Glutamatergic neuron (in vitro differentiated cells): ENCODE measurements around the gene CDH20. TPM values are rescaled to one million over a fixed set of nuclear protein-coding genes. Genes with fewer than 3 reads are reported as not detected.
A peak's percentile ranks its signal among the peaks of the same experiment; 100 is the strongest.

Experiments
- DNase-seq: peaks from one replicate; pipeline ENCODE4 v3.0.0; 2022
- H3K27ac Mint-ChIP-seq: one replicate; pipeline ENCODE4 v1.8.0; 2020; ENCODE audit warnings: mild to moderate bottlenecking, mixed read lengths, inconsistent platforms; ENCODE audit not compliant: unreplicated experiment
- H3K27me3 Mint-ChIP-seq: one replicate; pipeline ENCODE4 v1.8.0; 2020; ENCODE audit warnings: mild to moderate bottlenecking, moderate library complexity, mixed read lengths, inconsistent platforms; ENCODE audit not compliant: unreplicated experiment
- H3K36me3 Mint-ChIP-seq: one replicate; pipeline ENCODE4 v1.8.0; 2020; ENCODE audit warnings: mild to moderate bottlenecking, mixed read lengths, inconsistent platforms; ENCODE audit not compliant: unreplicated experiment
- H3K4me1 Mint-ChIP-seq: one replicate; pipeline ENCODE4 v1.8.0; 2020; ENCODE audit warnings: mild to moderate bottlenecking, low read depth, mixed read lengths, inconsistent platforms; ENCODE audit not compliant: unreplicated experiment
- H3K4me3 Mint-ChIP-seq: one replicate; pipeline ENCODE4 v1.8.0; 2020; ENCODE audit warnings: mild to moderate bottlenecking, mixed read lengths, inconsistent platforms; ENCODE audit not compliant: unreplicated experiment
- H3K9me3 Mint-ChIP-seq: one replicate; pipeline ENCODE4 v1.8.0; 2020; ENCODE audit warnings: mild to moderate bottlenecking, moderate library complexity, mixed read lengths, inconsistent platforms; ENCODE audit not compliant: unreplicated experiment
- total RNA-seq: library from RNA; stranded (reverse); fragmentation: NEBNext Ultra II Directional; extraction: Animal tissue kit (Norgen Biotek cat#: 25700); gene quantifications from one replicate; pipeline ENCODE4 v1.2.1, GENCODE V29; 2021; ENCODE audit not compliant: unreplicated experiment
- TF ChIP-seq, protein P1 (sequence below): fragments of 200-600 bp; sonication (generic); IDR thresholded peaks from one replicate; pipeline ENCODE4 v1.5.0; 2021; ENCODE audit not compliant: partially characterized antibody, unreplicated experiment

The CDH20 gene
- total RNA-seq, 1 donor from 2014 or later = 0.47 TPM

GRCh38 chr18:61322265-61322873 lies 10.9 kb upstream of the CDH20 start:
- Mint-ChIP-seq H3K4me3 (no peak overlapping the region), H3K27ac (no peak overlapping the region), H3K4me1 (no peaks in the 10 kb centered on the region), H3K27me3 (no peaks in the 10 kb centered on the region), H3K36me3 (no peaks in the 10 kb centered on the region), H3K9me3 (peaks cover under 1% of the 10 kb centered on the region)
- TF ChIP-seq, protein P1, sequence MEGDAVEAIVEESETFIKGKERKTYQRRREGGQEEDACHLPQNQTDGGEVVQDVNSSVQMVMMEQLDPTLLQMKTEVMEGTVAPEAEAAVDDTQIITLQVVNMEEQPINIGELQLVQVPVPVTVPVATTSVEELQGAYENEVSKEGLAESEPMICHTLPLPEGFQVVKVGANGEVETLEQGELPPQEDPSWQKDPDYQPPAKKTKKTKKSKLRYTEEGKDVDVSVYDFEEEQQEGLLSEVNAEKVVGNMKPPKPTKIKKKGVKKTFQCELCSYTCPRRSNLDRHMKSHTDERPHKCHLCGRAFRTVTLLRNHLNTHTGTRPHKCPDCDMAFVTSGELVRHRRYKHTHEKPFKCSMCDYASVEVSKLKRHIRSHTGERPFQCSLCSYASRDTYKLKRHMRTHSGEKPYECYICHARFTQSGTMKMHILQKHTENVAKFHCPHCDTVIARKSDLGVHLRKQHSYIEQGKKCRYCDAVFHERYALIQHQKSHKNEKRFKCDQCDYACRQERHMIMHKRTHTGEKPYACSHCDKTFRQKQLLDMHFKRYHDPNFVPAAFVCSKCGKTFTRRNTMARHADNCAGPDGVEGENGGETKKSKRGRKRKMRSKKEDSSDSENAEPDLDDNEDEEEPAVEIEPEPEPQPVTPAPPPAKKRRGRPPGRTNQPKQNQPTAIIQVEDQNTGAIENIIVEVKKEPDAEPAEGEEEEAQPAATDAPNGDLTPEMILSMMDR = peak; percentile 80
- peak; percentile 90 for DNase-seq

DNA sequence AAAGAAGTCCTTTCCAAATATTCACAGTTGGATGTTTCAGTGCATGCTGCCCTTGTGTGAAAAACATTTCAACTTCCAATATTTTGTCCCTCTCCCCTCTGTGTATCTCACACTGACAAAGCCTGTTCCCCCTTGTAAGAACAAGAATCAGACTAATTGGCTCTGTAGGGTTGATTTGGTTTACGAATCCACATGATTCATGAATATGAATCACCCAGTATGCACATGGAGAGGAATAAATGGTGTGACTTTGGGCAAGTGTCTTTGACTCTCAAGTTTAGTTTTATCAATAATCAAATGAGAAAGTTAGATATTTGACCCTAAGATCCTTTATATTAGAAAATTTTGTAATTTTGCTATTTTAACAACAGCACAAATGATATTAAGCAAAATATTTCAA lies 9.3 kb upstream of the CDH20 start:
- no peak overlapping the region for H3K4me3 Mint-ChIP-seq
- TF ChIP-seq, protein P1 = no peak
- no peaks in the 10 kb centered on the region for H3K27me3 Mint-ChIP-seq
- H3K9me3 Mint-ChIP-seq = peaks cover 1% of the 10 kb centered on the region
- H3K36me3 Mint-ChIP-seq = no peaks in the 10 kb centered on the region
- H3K27ac Mint-ChIP-seq = no peak overlapping the region
- no peaks in the 10 kb centered on the region for H3K4me1 Mint-ChIP-seq
- DNase-seq = no peak

DNA sequence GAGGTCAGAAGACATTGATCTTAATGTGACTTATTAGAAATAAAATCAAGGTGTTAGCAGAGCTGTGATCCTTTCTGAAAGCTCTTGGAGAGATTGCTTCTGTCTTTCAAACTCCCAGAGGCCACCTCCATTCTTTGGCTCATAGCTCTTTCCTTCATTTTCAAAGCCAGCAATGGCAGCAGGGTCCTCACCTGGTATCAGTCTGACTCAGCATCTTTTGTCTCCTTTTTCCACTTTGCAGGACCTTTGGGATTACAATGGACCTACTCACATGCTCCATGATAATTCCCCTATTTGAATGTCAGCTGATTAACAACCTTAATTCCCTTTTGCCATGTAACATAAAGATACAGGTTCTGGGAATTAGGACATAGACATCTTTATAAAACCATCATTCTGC lies 6.8 kb upstream of the CDH20 start:
- H3K4me1 Mint-ChIP-seq = no peaks in the 10 kb centered on the region

GRCh38 chr18:61329398-61329797 lies 3.8 kb upstream of the CDH20 start:
- H3K27me3 Mint-ChIP-seq = peaks cover 8% of the 10 kb centered on the region
- peaks cover 2% of the 10 kb centered on the region for H3K9me3 Mint-ChIP-seq
- H3K4me1 Mint-ChIP-seq = peaks cover 3% of the 10 kb centered on the region
- TF ChIP-seq, protein P1 = no peak
- H3K36me3 Mint-ChIP-seq = no peaks in the 10 kb centered on the region
- no peak overlapping the region for H3K4me3 Mint-ChIP-seq
- H3K27ac Mint-ChIP-seq = no peak overlapping the region
- DNase-seq = no peak

More for the DNA sequence above, 6.8 kb upstream of the CDH20 start:
- Mint-ChIP-seq H3K4me3 (no peak overlapping the region), H3K27me3 (no peaks in the 10 kb centered on the region), H3K9me3 (peaks cover 1% of the 10 kb centered on the region), H3K27ac (no peak overlapping the region), H3K36me3 (no peaks in the 10 kb centered on the region)
- TF ChIP-seq, protein P1 = no peak
- no peak for DNase-seq

- peaks cover 6% of the 10 kb centered on the region for H3K4me1 Mint-ChIP-seq
- peaks cover 5% of the 10 kb centered on the region for H3K36me3 Mint-ChIP-seq
- H3K9me3 Mint-ChIP-seq = peaks cover 4% of the 10 kb centered on the region
- no peak overlapping the region for H3K27ac Mint-ChIP-seq
- H3K27me3 Mint-ChIP-seq = peaks cover 21% of the 10 kb centered on the region
- DNase-seq = no peak
- H3K4me3 Mint-ChIP-seq = no peak overlapping the region
- TF ChIP-seq, protein P1 = no peak
Observed at GRCh38 chr18:61331051-61331450, 2.2 kb upstream of the CDH20 start.
